ENCODE results near the gene A1BG.
A peak's percentile ranks its signal among the peaks of the same experiment; 100 is the strongest.

The A1BG gene

DNA sequence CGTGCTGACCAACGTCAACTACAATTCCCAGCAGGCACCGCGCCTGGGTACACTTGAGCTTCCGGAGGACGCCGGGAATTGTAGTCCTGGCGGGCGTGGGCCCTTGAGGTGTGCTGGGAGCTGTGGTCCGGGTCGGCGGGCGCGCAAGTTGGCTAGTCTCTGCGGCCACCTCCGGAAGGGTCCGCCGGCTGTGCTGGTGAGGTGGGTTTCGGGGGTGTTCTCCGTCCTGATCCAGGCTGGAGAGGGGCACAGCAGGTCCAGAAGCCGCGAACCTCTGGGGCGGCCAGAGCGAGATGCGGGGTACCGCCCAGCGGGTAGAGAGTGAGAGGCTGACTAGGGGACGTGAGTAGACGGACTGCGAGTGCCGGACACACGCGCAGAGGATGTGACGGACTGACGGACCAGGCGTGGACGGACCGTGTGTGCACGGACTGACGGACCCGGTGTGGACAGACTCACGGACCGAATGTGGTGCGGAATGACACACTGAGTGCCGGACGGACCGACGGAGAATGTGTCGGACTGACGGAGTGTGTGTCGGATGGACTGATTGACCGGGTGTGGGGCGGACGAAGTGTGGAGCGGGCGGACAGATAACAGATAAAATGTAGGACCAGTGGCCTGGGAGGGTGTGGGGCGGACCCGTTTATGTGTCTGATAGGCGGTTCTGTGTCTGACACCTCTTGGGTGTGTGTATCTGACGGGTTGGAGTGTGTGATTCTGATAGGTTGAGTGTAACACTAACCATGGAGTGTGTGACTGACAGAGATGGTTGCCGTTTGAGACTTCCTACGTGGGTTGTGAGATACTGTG, 26.2 kb downstream of the A1BG start, which contains the start of gene ZSCAN22:
ZSCAN22 (plus strand) TSS at position 81 of the 813 bp plus-strand sequence. CDS start 7,809 bp downstream, outside the sequence.
- peak within 1 kb of the TSS; percentile 97 for H3K4me3 ChIP-seq (ENCODE audit: control insufficient read depth, low read depth, low read length)
- TF ChIP-seq, protein P1, sequence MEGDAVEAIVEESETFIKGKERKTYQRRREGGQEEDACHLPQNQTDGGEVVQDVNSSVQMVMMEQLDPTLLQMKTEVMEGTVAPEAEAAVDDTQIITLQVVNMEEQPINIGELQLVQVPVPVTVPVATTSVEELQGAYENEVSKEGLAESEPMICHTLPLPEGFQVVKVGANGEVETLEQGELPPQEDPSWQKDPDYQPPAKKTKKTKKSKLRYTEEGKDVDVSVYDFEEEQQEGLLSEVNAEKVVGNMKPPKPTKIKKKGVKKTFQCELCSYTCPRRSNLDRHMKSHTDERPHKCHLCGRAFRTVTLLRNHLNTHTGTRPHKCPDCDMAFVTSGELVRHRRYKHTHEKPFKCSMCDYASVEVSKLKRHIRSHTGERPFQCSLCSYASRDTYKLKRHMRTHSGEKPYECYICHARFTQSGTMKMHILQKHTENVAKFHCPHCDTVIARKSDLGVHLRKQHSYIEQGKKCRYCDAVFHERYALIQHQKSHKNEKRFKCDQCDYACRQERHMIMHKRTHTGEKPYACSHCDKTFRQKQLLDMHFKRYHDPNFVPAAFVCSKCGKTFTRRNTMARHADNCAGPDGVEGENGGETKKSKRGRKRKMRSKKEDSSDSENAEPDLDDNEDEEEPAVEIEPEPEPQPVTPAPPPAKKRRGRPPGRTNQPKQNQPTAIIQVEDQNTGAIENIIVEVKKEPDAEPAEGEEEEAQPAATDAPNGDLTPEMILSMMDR (conservative IDR thresholded peaks at IDR 0.05; ENCODE audit: control insufficient read depth, insufficient read depth, low read depth, low read length), result no peak
- peak; percentile 96 for DNase-seq (ENCODE audit: low read depth)

DNA sequence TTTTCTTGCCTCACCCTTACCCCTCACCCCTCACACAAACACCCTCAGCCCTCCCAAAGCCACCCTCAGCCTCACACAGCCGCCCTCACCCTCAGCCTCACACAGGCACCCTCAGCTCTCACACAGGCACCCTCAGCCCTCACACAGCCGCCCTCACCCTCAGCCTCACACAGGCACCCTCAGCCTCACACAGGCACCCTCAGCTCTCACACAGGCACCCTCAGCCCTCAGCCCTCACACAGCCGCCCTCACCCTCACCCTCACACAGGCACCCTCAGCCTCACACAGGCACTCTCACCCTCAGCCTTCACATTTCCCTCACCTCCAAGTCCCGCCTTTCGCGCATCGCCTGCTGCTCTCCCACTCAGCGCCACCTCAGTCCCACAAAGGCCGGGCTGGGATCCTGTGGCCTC, 26.8 kb downstream of the A1BG start:
- peak overlapping the region; percentile 97 for H3K4me3 ChIP-seq (ENCODE audit: control insufficient read depth, low read depth, low read length)
- no peak for DNase-seq (ENCODE audit: low read depth)
- TF ChIP-seq, protein P1 (conservative IDR thresholded peaks at IDR 0.05; ENCODE audit: control insufficient read depth, insufficient read depth, low read depth, low read length), result no peak

DNA sequence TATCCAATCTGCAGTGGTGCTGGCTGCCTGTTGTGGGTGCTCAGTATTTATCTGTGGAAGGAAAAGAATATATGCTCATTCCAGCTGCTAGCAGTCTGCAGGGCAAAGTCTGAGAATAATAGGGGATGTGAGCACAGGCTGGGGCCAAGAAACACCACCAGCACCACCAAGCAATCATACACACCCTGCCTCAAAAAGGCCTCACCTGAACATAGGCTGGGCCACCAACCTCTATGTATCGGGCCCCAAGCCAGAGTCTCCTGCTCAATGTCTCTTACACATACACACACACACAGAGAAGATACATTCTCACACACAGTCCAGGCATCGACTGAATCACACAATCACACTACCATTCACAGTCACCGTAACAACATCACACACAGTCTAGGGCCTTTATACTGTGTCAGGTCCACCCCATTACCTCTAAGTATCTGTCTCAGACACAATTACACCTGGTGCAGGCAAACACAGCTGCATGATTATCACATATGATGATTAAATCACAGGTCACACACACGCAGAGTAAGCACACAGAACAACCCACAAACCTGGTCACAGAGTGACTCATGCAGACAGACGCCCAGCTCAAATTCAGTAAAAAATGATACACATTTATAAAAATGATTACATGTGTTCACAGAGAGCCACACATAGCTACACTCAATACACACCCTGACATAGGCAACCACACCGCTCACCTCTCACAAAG, 27.8 kb downstream of the A1BG start:
- DNase-seq (ENCODE audit: low read depth), result peak; percentile 52
- no peak overlapping the region for H3K4me3 ChIP-seq (ENCODE audit: control insufficient read depth, low read depth, low read length)
- TF ChIP-seq, protein P1 (conservative IDR thresholded peaks at IDR 0.05; ENCODE audit: control insufficient read depth, insufficient read depth, low read depth, low read length), result no peak

DNA sequence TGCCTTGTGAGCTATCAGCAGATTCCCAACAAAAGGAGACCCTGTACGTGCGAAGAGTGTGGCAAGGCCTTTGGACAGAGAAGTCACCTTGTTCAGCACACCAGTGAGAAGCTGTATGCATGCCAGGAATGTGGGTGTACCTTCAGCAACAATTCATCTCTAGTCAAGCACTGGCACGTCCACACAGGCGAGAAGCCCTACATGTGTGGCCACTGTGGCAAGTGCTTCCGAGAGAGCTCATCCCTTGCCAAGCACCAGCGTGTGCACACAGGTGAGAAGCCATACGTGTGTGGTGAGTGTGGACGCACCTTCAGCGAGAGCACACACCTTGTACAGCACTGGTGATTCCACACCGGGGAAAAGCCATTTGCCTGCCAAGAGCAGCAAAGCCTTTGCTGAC, 34.1 kb downstream of the A1BG start:
- TF ChIP-seq, protein P1 (conservative IDR thresholded peaks at IDR 0.05; ENCODE audit: control insufficient read depth, insufficient read depth, low read depth, low read length), result no peak
- no peak overlapping the region for H3K4me3 ChIP-seq (ENCODE audit: control insufficient read depth, low read depth, low read length)
- no peak for DNase-seq (ENCODE audit: low read depth)

DNA sequence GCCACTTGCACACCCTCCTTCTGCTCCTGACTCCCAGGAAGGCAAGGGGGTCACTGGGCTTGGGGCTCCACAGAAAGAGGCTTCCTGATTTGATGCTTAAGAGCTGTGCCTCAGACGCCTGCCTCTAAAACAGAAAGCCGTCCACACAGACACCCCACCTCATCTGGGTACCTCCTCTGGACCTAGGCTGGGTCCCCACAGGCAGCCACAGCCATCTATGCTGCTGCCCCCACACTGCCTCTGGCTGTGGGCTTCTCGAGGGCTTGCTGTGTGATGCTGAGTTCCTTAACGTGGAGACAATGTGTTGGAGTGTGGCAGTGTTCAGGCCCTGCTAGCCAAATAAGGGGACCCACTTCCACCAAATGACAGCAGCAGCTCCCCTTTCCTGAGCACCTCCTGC, 35.0 kb downstream of the A1BG start:
- no peak for DNase-seq (ENCODE audit: low read depth)
- TF ChIP-seq, protein P1 (conservative IDR thresholded peaks at IDR 0.05; ENCODE audit: control insufficient read depth, insufficient read depth, low read depth, low read length), result no peak
- no peak overlapping the region for H3K4me3 ChIP-seq (ENCODE audit: control insufficient read depth, low read depth, low read length)

DNA sequence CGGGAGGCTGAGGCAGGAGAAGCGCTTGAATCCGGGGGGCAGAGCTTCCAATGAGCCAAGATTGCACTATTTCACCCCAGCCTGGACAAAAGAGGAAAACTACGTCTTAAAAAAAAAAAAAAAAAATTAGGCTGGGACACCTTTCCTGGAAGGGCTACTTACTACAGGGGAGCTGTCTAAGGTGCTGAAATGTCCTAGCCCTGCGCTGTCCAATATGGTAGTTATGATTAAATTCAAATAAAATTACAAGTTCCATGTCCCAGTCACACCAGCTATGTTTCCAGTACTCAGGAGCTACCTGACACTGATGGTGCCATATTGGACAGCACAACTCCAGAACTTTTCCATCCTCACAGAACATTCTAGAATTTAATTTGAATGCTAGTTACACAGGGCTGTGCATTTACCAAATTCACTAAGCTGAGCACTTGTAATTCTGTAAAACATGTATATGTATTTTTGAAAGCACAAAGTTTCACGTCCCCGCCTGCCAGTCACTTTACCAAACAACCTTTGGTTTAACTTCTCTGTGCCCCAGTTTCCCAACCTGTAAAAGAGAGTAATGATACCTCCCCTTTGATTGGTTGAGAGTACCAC, 35.7 kb downstream of the A1BG start:
- TF ChIP-seq, protein P1 (conservative IDR thresholded peaks at IDR 0.05; ENCODE audit: control insufficient read depth, insufficient read depth, low read depth, low read length), result no peak
- H3K4me3 ChIP-seq (ENCODE audit: control insufficient read depth, low read depth, low read length), result no peak overlapping the region
- peak; percentile 54 for DNase-seq (ENCODE audit: low read depth)
